ENCODE results near the gene TNFAIP3. TPM values are rescaled to one million over a fixed set of nuclear protein-coding genes. Genes with fewer than 3 reads are reported as not detected.

TNFAIP3 gene
- total and polyA plus RNA-seq, 2 donors (not counting 3 experiments of a cell fraction or from before 2014, with no cell fraction given): 4.0 to 8.6 TPM

DNA sequence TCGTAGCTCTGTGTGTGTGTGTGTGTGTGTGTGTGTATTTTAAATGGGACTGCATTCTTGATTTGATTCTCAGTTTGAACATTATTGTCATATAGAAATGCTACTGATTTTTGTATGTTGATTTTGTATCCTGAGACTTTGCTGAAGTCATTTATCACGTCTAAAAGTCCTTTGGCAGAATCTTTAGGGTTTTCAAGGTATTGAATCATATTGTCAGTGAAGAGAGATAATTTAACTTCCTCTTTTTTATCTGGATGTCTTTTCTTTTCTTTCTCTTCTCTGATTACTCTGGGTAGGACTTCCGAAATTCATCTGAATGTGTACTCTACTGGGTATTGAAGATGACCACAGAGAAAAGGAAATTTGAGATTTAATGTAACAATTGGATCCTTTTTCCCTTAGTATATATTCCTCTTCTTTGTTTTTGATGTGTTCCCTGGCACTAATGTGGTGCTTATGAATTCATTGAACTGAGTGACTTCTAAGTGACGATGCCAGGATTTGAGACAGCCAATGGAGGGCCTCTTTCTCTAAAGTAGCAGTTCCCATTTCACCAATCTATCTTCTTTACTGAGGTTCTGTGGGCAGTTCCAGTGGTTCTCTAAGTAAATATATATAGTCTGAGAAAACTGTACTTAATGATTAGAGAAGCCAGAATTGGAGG lies 47.6 kb downstream of the TNFAIP3 start:
- Histone ChIP-seq H3K9ac (replicated peaks; ENCODE audit: extremely low read depth, insufficient read depth, low read length) (no peak overlapping the region), H2AFZ (ENCODE audit: low read depth, low read length) (no peak overlapping the region), H3K4me2 (ENCODE audit: insufficient read depth, low read length) (no peak overlapping the region), H3K4me1 (ENCODE audit: control insufficient read depth, extremely low read depth, insufficient read depth, low read length) (no peaks in the 10 kb centered on the region), H3K27ac (ENCODE audit: insufficient read depth, low read depth, low read length) (no peak overlapping the region), H3K36me3 (ENCODE audit: control insufficient read depth in 2 of 2, extremely low read depth in 1 of 2, insufficient read depth in 2 of 2, low read length in 2 of 2) (no peaks in the 10 kb centered on the region), H3K9me1 (replicated peaks; ENCODE audit: control insufficient read depth, extremely low read depth, insufficient read depth, low read length) (no peaks in the 10 kb centered on the region), H4K20me1 (replicated peaks; ENCODE audit: control insufficient read depth, extremely low read depth, insufficient read depth, low read length) (no peaks in the 10 kb centered on the region), H3K9me3 (replicated peaks; ENCODE audit: control insufficient read depth, insufficient read depth, low read length) (no peaks in the 10 kb centered on the region), H3K4me3 (replicated peaks in 1 of 3; ENCODE audit: insufficient read depth in 1 of 3, low read depth in 1 of 3, low read length in 3 of 3) (no peak overlapping the region), H3K27me3 (ENCODE audit: control insufficient read depth in 2 of 2, insufficient read depth in 2 of 2, low read length in 2 of 2) (no peaks in the 10 kb centered on the region), H3K79me2 (ENCODE audit: control insufficient read depth, insufficient read depth, low read length) (no peaks in the 10 kb centered on the region)
- POLR2A ChIA-PET: no interaction called here
- BruUV-seq (replicated peaks): no TSS peak
- intact Hi-C loops (cut with micrococcal nuclease): no loop called here
- TF ChIP-seq MAX (IDR thresholded peaks at IDR 0.05; ENCODE audit: insufficient read depth, insufficient read length) (no peak), EZH2 (IDR thresholded peaks at IDR 0.05; ENCODE audit: borderline replicate concordance, low read depth, low read length, severe bottlenecking) (no peak)
- FAIRE-seq (no peak), DNase-seq (ENCODE audit: low read depth, low spot score) (no peak)
- CTCF ChIA-PET: no interaction called here
- dilution Hi-C loops (cut with MboI; ENCODE audit: extremely low pct_ligation_motif_present, low sequenced_read_pairs): no loop called here

DNA sequence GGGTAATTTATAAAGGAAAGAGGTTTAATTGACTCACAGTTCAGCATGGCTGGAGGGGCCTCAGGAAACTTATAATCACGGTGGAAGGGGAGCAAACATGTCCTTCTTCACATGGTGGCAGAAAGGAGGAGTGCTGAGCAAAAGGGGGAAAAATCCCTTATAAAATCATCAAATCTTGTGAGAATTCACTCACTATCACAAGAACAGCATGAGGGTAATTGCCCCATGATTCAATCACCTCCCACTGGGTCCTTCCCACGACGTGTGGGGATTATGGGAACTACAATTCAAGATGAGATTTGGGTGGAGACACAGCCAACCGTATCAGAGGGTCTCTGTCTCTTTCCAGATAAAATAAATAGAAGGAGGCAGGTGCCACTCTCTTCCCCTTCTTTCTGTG lies 48.7 kb downstream of the TNFAIP3 start:
- no TSS peak for BruUV-seq (replicated peaks)
- Histone ChIP-seq H3K9me3 (replicated peaks; ENCODE audit: control insufficient read depth, insufficient read depth, low read length) (no peaks in the 10 kb centered on the region), H3K4me3 (replicated peaks in 1 of 3; ENCODE audit: insufficient read depth in 1 of 3, low read depth in 1 of 3, low read length in 3 of 3) (no peak overlapping the region), H3K79me2 (ENCODE audit: control insufficient read depth, insufficient read depth, low read length) (no peaks in the 10 kb centered on the region), H3K4me2 (ENCODE audit: insufficient read depth, low read length) (no peak overlapping the region), H4K20me1 (replicated peaks; ENCODE audit: control insufficient read depth, extremely low read depth, insufficient read depth, low read length) (no peaks in the 10 kb centered on the region), H2AFZ (ENCODE audit: low read depth, low read length) (no peak overlapping the region), H3K27me3 (ENCODE audit: control insufficient read depth in 2 of 2, insufficient read depth in 2 of 2, low read length in 2 of 2) (no peaks in the 10 kb centered on the region), H3K9me1 (replicated peaks; ENCODE audit: control insufficient read depth, extremely low read depth, insufficient read depth, low read length) (no peaks in the 10 kb centered on the region), H3K27ac (ENCODE audit: insufficient read depth, low read depth, low read length) (no peak overlapping the region), H3K9ac (replicated peaks; ENCODE audit: extremely low read depth, insufficient read depth, low read length) (no peak overlapping the region), H3K4me1 (ENCODE audit: control insufficient read depth, extremely low read depth, insufficient read depth, low read length) (no peaks in the 10 kb centered on the region), H3K36me3 (ENCODE audit: control insufficient read depth in 2 of 2, extremely low read depth in 1 of 2, insufficient read depth in 2 of 2, low read length in 2 of 2) (no peaks in the 10 kb centered on the region)
- CTCF ChIA-PET: interaction anchor here (0.8 kb wide), 1 partner anchor 29 kb away, joined by 4 read pairs; no protein-coding TSS in a partner anchor
- DNase-seq (ENCODE audit: low read depth, low spot score) (no peak), FAIRE-seq (no peak)
- dilution Hi-C loops (cut with MboI; ENCODE audit: extremely low pct_ligation_motif_present, low sequenced_read_pairs) (no loop called here), intact Hi-C loops (cut with micrococcal nuclease) (no loop called here)
- TF ChIP-seq POLR2A (IDR thresholded peaks at IDR 0.05; ENCODE audit: low read depth, low read length): no peak
- POLR2A ChIA-PET: no interaction called here
